H1 (cell line): Measurements from ENCODE around the gene TBX21. TPM values are rescaled to one million over a fixed set of nuclear protein-coding genes. Genes with fewer than 3 reads are reported as not detected.

Experiments
- CTCF ChIA-PET: fragments of 300-600 bp; sonication (Branson Sonifier 250); formaldehyde crosslinking; loops from one replicate; lab custom pipeline; 2021; ENCODE audit not compliant: partially characterized antibody; lab: Charles Lee
- POLR2A ChIA-PET: fragments of 300-600 bp; sonication (Branson Sonifier 250); formaldehyde crosslinking; loops from one replicate; lab custom pipeline; 2021; ENCODE audit warnings: inconsistent platforms; ENCODE audit not compliant: partially characterized antibody; lab: Charles Lee
- DNase-seq, 2 experiments: peaks; one replicate each; pipeline versions ENCODE4 v3.0.0 to v3.0.0-alpha.2; 2010 to 2022; ENCODE audit warnings: low spot score in 2 of 2, low read depth in 1 of 2, mixed read lengths in 1 of 2
- FAIRE-seq: peaks from 2 replicates; lab custom pipeline; 2011; peaks lifted over from hg19 to GRCh38; lab: Jason Lieb, UNC
- H2AFZ ChIP-seq: 2 replicates; pipeline ENCODE4 v1.8.1; 2012; ENCODE audit warnings: low read length, inconsistent platforms
- H2AK5ac ChIP-seq: 2 replicates; pipeline ENCODE4 v1.6.1; 2013; ENCODE audit warnings: low read depth, low read length
- H2BK120ac ChIP-seq: replicated peaks from 2 replicates; pipeline ENCODE3; 2013; ENCODE audit warnings: low read depth, low read length, inconsistent platforms
- H2BK12ac ChIP-seq: 2 replicates; pipeline ENCODE4 v1.6.1; 2013; ENCODE audit warnings: low read depth, low read length
- H2BK15ac ChIP-seq: 2 replicates; pipeline ENCODE4 v1.6.1; 2013; ENCODE audit warnings: low read length
- H2BK20ac ChIP-seq: 2 replicates; pipeline ENCODE4 v1.6.1; 2013; ENCODE audit warnings: low read length
- H2BK5ac ChIP-seq: 2 replicates; pipeline ENCODE4 v1.6.1; 2013; ENCODE audit warnings: low read depth, low read length
- H3K14ac ChIP-seq: 2 replicates; pipeline ENCODE4 v1.6.1; 2013; ENCODE audit warnings: inconsistent platforms; ENCODE audit not compliant: insufficient read length
- H3K18ac ChIP-seq: 2 replicates; pipeline ENCODE4 v1.6.1; 2013; ENCODE audit warnings: low read length; ENCODE audit errors: extremely low read depth
- H3K23ac ChIP-seq: 2 replicates; pipeline ENCODE4 v1.6.1; 2013; ENCODE audit warnings: inconsistent platforms; ENCODE audit not compliant: insufficient read length
- H3K23me2 ChIP-seq: 2 replicates; pipeline ENCODE4 v1.6.1; 2013; ENCODE audit warnings: low read depth, low read length
- H3K27ac ChIP-seq: 2 replicates; pipeline ENCODE4 v1.6.1; 2011; ENCODE audit warnings: low read depth, low read length, inconsistent platforms
- H3K27me3 ChIP-seq, 4 experiments: replicated peaks in 1 of 4; 1 replicate in 1 of 4; 2 replicates in 3 of 4; pipeline versions ENCODE4 v1.6.1 to v1.8.1; 2011 to 2013; ENCODE audit warnings: low read length in 3 of 4, mild to moderate bottlenecking in 3 of 4, inconsistent platforms in 2 of 4, mixed read lengths in 2 of 4, moderate library complexity in 1 of 4; ENCODE audit not compliant: control insufficient read depth in 3 of 4, insufficient read depth in 3 of 4; ENCODE audit errors: extremely low read depth in 1 of 4
- H3K36me3 ChIP-seq, 4 experiments: 2 replicates each; pipeline versions ENCODE4 v1.6.1 to v1.8.1; 2011 to 2013; ENCODE audit warnings: mild to moderate bottlenecking in 4 of 4, low read length in 3 of 4, moderate library complexity in 2 of 4, control low read depth in 1 of 4, inconsistent platforms in 1 of 4; ENCODE audit not compliant: insufficient read depth in 4 of 4, control insufficient read depth in 2 of 4
- H3K4ac ChIP-seq: replicated peaks from 2 replicates; pipeline ENCODE3; 2013; ENCODE audit warnings: low read length, low read depth, mixed read lengths, inconsistent platforms; ENCODE audit not compliant: insufficient read length
- H3K4me1 ChIP-seq, 4 experiments: replicated peaks in 1 of 4; 1 replicate in 1 of 4; 2 replicates in 3 of 4; pipeline versions ENCODE4 v1.6.1 to v1.8.1; 2011 to 2013; ENCODE audit warnings: low read length in 3 of 4, inconsistent platforms in 2 of 4, mixed read lengths in 1 of 4; ENCODE audit not compliant: insufficient read depth in 4 of 4, control insufficient read depth in 3 of 4
- H3K4me2 ChIP-seq, 2 experiments: 2 replicates each; pipeline versions ENCODE4 v1.6.1 to v1.8.1; 2011 to 2013; ENCODE audit warnings: low read depth in 2 of 2, low read length in 2 of 2, control low read depth in 1 of 2, inconsistent platforms in 1 of 2, mild to moderate bottlenecking in 1 of 2; ENCODE audit not compliant: insufficient read depth in 1 of 2
- H3K4me3 ChIP-seq, 4 experiments: fragments of 200-600, 300-600 bp in 1 of 4; sonication (generic), shearing (Covaris generic), sonication (Bioruptor Twin) in 1 of 4; 2 replicates each; pipeline versions ENCODE4 v1.5.1 to v1.8.1; 2011 to 2016; ENCODE audit warnings: low read length in 4 of 4, low read depth in 3 of 4, control low read depth in 2 of 4, inconsistent platforms in 2 of 4, mild to moderate bottlenecking in 2 of 4, mixed read lengths in 1 of 4, moderate library complexity in 1 of 4; ENCODE audit not compliant: insufficient read depth in 2 of 4; ENCODE audit errors: extremely low read depth in 1 of 4
- H3K56ac ChIP-seq: replicated peaks from 2 replicates; pipeline ENCODE3; 2013; ENCODE audit warnings: low read depth, mild to moderate bottlenecking, mixed read lengths, low read length, inconsistent platforms; ENCODE audit not compliant: insufficient read length
- H3K79me1 ChIP-seq: 2 replicates; pipeline ENCODE4 v1.6.1; 2013; ENCODE audit warnings: low read depth, low read length, control low read depth
- H3K79me2 ChIP-seq, 2 experiments: 2 replicates each; pipeline versions ENCODE4 v1.6.1 to v1.8.1; 2012 to 2013; ENCODE audit warnings: low read length in 2 of 2, mild to moderate bottlenecking in 2 of 2, inconsistent platforms in 1 of 2; ENCODE audit not compliant: insufficient read depth in 2 of 2, control insufficient read depth in 1 of 2
- H3K9ac ChIP-seq, 4 experiments: replicated peaks in 1 of 4; 1 replicate in 1 of 4; 2 replicates in 3 of 4; pipeline versions ENCODE4 v1.6.1 to v1.8.1; 2011 to 2013; ENCODE audit warnings: low read depth in 3 of 4, low read length in 3 of 4, control low read depth in 2 of 4, mild to moderate bottlenecking in 2 of 4, moderate library complexity in 2 of 4, inconsistent platforms in 1 of 4; ENCODE audit errors: extremely low read depth in 1 of 4
- H3K9me3 ChIP-seq, 2 experiments: 2 replicates each; pipeline versions ENCODE4 v1.6.1 to v1.8.1; 2012 to 2013; ENCODE audit warnings: mild to moderate bottlenecking in 2 of 2, moderate library complexity in 2 of 2, control low read depth in 1 of 2, inconsistent platforms in 1 of 2, low read depth in 1 of 2, low read length in 1 of 2, mixed read lengths in 1 of 2; ENCODE audit not compliant: insufficient read depth in 2 of 2
- H4K20me1 ChIP-seq, 2 experiments: replicated peaks in 1 of 2; 2 replicates each; pipeline versions ENCODE3 to v1.8.1; 2011 to 2013; ENCODE audit warnings: inconsistent platforms in 2 of 2, low read length in 2 of 2, mild to moderate bottlenecking in 1 of 2; ENCODE audit not compliant: insufficient read depth in 2 of 2, control insufficient read depth in 1 of 2
- H4K5ac ChIP-seq: 2 replicates; pipeline ENCODE4 v1.6.1; 2013; ENCODE audit warnings: low read length, low read depth, mixed read lengths, inconsistent platforms; ENCODE audit not compliant: insufficient read length
- H4K8ac ChIP-seq: 2 replicates; pipeline ENCODE4 v1.8.0; 2013; ENCODE audit warnings: mild to moderate bottlenecking, moderate library complexity, low read length, inconsistent platforms; ENCODE audit not compliant: insufficient read depth; ENCODE audit errors: extremely low read depth
- H4K91ac ChIP-seq: replicated peaks from 2 replicates; pipeline ENCODE3; 2013; ENCODE audit warnings: low read length, mixed read lengths, inconsistent platforms; ENCODE audit not compliant: insufficient read length
- CREB1 ChIP-seq: IDR thresholded peaks from 2 replicates; pipeline ENCODE4 v1.6.1; 2012; ENCODE audit warnings: inconsistent platforms
- POLR2A ChIP-seq, 2 experiments: IDR thresholded peaks; 1 replicate in 1 of 2; 2 replicates in 1 of 2; pipeline ENCODE4 v1.6.1; 2011; ENCODE audit warnings: low read depth in 2 of 2, low read length in 2 of 2, mild to moderate bottlenecking in 2 of 2; ENCODE audit errors: control extremely low read depth in 1 of 2
- SIRT6 ChIP-seq: IDR thresholded peaks from one replicate; pipeline ENCODE4 v1.7.1; 2012; ENCODE audit warnings: low read length, inconsistent platforms
- TCF12 ChIP-seq: IDR thresholded peaks from 2 replicates; pipeline ENCODE4 v1.6.1; 2011; ENCODE audit warnings: low read depth, mild to moderate bottlenecking, low read length
- WGBS, 2 experiments: shearing (Covaris generic) in 1 of 2; methylation state at CpG; one replicate each; pipeline versions ENCODE4 v1.1.6 to v1.1.7; 2013 to 2015; ENCODE audit warnings: low lambda C conversion rate in 2 of 2, mixed read lengths in 2 of 2, inconsistent platforms in 1 of 2, low coverage in 1 of 2, missing lambda C conversion rate in 1 of 2; ENCODE audit not compliant: insufficient replicate concordance in 2 of 2, insufficient coverage in 1 of 2, insufficient read length in 1 of 2; ENCODE audit errors: extremely low coverage in 1 of 2, missing lambda C conversion rate in 1 of 2; 5-methylcytosine and 5-hydroxymethylcytosine counted together
- polyA plus RNA-seq, 7 experiments: library from polyadenylated mRNA; depleted of rRNA in 3 of 7; stranded (reverse) in 5 of 7; unstranded in 2 of 7; fragments of >200 nt in 5 of 7; fragments of 200-250 nt in 2 of 7; gene quantifications; 1 replicate in 5 of 7; 2 replicates in 1 of 7; 4 replicates in 1 of 7; pipeline versions ENCODE4 v1.2.1 to v1.2.3, GENCODE V29; 2011 to 2013; ENCODE audit warnings: missing spikeins in 2 of 7, mixed read lengths in 2 of 7
- total RNA-seq: library from RNA; stranded (reverse); fragmentation: NEBNext Ultra II Directional; extraction: Animal tissue kit (Norgen Biotek cat#: 25700); gene quantifications from 2 replicates; pipeline ENCODE4 v1.2.1, GENCODE V29; 2021

Gene TBX21
- total and polyA plus RNA-seq, 2 of the 8 experiments (the other 6 are each of a cell fraction or from before 2014, with no cell fraction given) = not detected

DNA sequence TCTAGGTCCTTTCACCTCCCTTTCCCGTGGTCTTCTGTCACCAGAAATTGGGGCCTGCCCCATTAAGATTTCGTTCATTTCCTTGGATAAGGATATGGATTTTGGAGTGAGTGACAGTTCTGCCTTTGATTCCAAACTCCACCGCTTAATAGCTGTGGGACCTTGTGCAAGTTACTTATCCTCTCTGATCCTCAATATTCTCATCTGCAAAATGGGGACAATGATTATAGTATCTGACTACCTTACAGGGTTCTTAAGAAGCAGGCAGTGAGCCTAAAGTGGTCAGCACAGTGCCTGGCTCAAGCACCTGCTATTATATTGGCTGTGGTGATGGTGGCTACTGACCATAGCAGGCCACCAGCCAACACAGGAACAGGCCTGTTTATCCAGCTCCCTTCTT, 23.4 kb upstream of the TBX21 start:
- Histone ChIP-seq H3K4me2 (peak overlapping the region; percentile 62 to 71; a peak in 3 of 4 replicates), H2BK20ac (no peak overlapping the region), H4K20me1 (peaks cover 0 to 2% of the 10 kb centered on the region in 2 experiments), H4K91ac (no peak overlapping the region), H3K23ac (no peak overlapping the region), H3K4me1 (peaks cover 0 to 11% (median 5%) of the 10 kb centered on the region in 4 experiments; a peak in 6 of 7 replicates), H3K56ac (no peak overlapping the region), H3K36me3 (no peaks in the 10 kb centered on the region), H3K4me3 (peak overlapping the region in 1 of 4 experiments; percentile 57; a peak in 3 of 8 replicates), H3K27me3 (peaks cover 0 to 19% (median 5%) of the 10 kb centered on the region in 4 experiments; a peak in 4 of 7 replicates), H2AFZ (no peak overlapping the region), H4K5ac (no peak overlapping the region), H3K27ac (no peak overlapping the region), H3K79me1 (no peaks in the 10 kb centered on the region), H3K4ac (no peak overlapping the region), H3K18ac (no peak overlapping the region), H3K14ac (no peak overlapping the region), H3K79me2 (no peaks in the 10 kb centered on the region), H2BK15ac (no peak overlapping the region), H3K9me3 (no peaks in the 10 kb centered on the region), H2AK5ac (no peak overlapping the region), H2BK5ac (no peak overlapping the region), H3K9ac (no peak overlapping the region), H2BK12ac (no peak overlapping the region), H2BK120ac (no peak overlapping the region), H3K23me2 (peaks cover 2% of the 10 kb centered on the region; the same call in 1 of the 2 replicates), H4K8ac (no peak overlapping the region)
- no peak for TF ChIP-seq SIRT6
- no peak for TF ChIP-seq POLR2A (IDR thresholded peaks at IDR 0.05; ENCODE audit: control extremely low read depth in 1 of 2, low read depth in 2 of 2, low read length in 2 of 2)
- TF ChIP-seq CREB1 = no peak
- TF ChIP-seq TCF12 = no peak
- POLR2A ChIA-PET = interaction anchor here (1.1 to 1.9 kb wide), 5 partner anchors 8 to 35 kb away, joined by 3 to 10 read pairs (median 3); no protein-coding TSS in a partner anchor
- no peak for FAIRE-seq
- CTCF ChIA-PET = interaction anchor here (1.0 to 19.8 kb wide), 6 partner anchors 9 to 55 kb away, joined by 4 to 441 read pairs (median 7); partner anchors contain the start of gene TBX21
- WGBS, 2 experiments = 94% methylated on average over 3 of the region's 3 CpGs; no CpG with 5 or more reads in 1 of the 2 experiments
- DNase-seq = no peak
